Glutamatergic neuron (in vitro differentiated cells): ENCODE results near the gene EPB41L4A. TPM values are rescaled to one million over a fixed set of nuclear protein-coding genes. Genes with fewer than 3 reads are reported as not detected.

Source experiments
- DNase-seq: peaks from one replicate; pipeline ENCODE4 v3.0.0; 2022
- H3K27ac Mint-ChIP-seq: one replicate; pipeline ENCODE4 v1.8.0; 2020; ENCODE audit warnings: mild to moderate bottlenecking, mixed read lengths, inconsistent platforms; ENCODE audit not compliant: unreplicated experiment
- H3K27me3 Mint-ChIP-seq: one replicate; pipeline ENCODE4 v1.8.0; 2020; ENCODE audit warnings: mild to moderate bottlenecking, moderate library complexity, mixed read lengths, inconsistent platforms; ENCODE audit not compliant: unreplicated experiment
- H3K36me3 Mint-ChIP-seq: one replicate; pipeline ENCODE4 v1.8.0; 2020; ENCODE audit warnings: mild to moderate bottlenecking, mixed read lengths, inconsistent platforms; ENCODE audit not compliant: unreplicated experiment
- H3K4me1 Mint-ChIP-seq: one replicate; pipeline ENCODE4 v1.8.0; 2020; ENCODE audit warnings: mild to moderate bottlenecking, low read depth, mixed read lengths, inconsistent platforms; ENCODE audit not compliant: unreplicated experiment
- H3K4me3 Mint-ChIP-seq: one replicate; pipeline ENCODE4 v1.8.0; 2020; ENCODE audit warnings: mild to moderate bottlenecking, mixed read lengths, inconsistent platforms; ENCODE audit not compliant: unreplicated experiment
- H3K9me3 Mint-ChIP-seq: one replicate; pipeline ENCODE4 v1.8.0; 2020; ENCODE audit warnings: mild to moderate bottlenecking, moderate library complexity, mixed read lengths, inconsistent platforms; ENCODE audit not compliant: unreplicated experiment
- total RNA-seq: library from RNA; stranded (reverse); fragmentation: NEBNext Ultra II Directional; extraction: Animal tissue kit (Norgen Biotek cat#: 25700); gene quantifications from one replicate; pipeline ENCODE4 v1.2.1, GENCODE V29; 2021; ENCODE audit not compliant: unreplicated experiment
- TF ChIP-seq, protein P1 (sequence below): fragments of 200-600 bp; sonication (generic); IDR thresholded peaks from one replicate; pipeline ENCODE4 v1.5.0; 2021; ENCODE audit not compliant: partially characterized antibody, unreplicated experiment

The EPB41L4A gene
- total RNA-seq, 1 donor from 2014 or later: 125 TPM

DNA sequence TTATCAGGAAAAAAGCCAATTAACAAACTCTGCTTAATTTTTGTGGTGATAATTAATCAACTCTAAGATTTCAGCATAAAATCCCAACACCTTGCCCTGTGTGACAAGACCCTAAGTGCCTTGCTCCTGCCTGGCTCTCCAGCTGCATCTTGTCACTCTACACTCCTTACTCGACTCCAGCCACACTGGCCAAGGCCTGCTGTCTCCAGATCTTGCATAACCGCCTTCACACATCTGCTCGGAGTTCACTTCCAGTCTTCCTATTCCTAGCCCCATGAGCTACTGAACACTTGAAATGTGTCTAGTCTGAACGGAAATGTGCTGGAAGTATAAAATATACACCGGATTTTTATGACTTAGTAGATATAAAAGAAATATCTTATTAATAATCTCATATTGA, 259.6 kb downstream of the EPB41L4A start:
- no peak for DNase-seq
- Mint-ChIP-seq H3K36me3 (no peaks in the 10 kb centered on the region), H3K9me3 (peaks cover 15% of the 10 kb centered on the region), H3K27me3 (peaks cover 4% of the 10 kb centered on the region), H3K4me3 (no peak overlapping the region), H3K4me1 (peaks cover 11% of the 10 kb centered on the region), H3K27ac (peak overlapping the region; percentile 10)
- TF ChIP-seq, protein P1, sequence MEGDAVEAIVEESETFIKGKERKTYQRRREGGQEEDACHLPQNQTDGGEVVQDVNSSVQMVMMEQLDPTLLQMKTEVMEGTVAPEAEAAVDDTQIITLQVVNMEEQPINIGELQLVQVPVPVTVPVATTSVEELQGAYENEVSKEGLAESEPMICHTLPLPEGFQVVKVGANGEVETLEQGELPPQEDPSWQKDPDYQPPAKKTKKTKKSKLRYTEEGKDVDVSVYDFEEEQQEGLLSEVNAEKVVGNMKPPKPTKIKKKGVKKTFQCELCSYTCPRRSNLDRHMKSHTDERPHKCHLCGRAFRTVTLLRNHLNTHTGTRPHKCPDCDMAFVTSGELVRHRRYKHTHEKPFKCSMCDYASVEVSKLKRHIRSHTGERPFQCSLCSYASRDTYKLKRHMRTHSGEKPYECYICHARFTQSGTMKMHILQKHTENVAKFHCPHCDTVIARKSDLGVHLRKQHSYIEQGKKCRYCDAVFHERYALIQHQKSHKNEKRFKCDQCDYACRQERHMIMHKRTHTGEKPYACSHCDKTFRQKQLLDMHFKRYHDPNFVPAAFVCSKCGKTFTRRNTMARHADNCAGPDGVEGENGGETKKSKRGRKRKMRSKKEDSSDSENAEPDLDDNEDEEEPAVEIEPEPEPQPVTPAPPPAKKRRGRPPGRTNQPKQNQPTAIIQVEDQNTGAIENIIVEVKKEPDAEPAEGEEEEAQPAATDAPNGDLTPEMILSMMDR: no peak

DNA sequence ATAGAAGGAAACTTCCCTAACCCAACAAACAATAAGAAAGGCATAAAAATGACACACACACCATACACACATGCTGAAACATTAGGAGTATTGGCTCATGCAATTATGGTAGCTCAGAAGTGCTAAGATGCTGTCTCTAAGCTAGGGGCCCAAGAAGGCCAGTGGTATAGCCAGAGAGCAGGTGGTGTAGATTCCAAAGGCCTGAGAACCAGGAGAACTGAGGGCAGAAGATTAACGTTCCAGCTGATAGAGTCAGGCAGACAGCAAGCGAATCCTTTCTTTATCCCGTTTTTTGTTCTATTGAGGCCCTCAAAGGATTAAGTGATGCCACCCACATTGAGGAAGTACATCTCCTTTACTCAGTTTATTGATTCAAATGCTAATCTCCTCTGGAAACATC, 262.9 kb downstream of the EPB41L4A start:
- DNase-seq: no peak
- TF ChIP-seq, protein P1: no peak

DNA sequence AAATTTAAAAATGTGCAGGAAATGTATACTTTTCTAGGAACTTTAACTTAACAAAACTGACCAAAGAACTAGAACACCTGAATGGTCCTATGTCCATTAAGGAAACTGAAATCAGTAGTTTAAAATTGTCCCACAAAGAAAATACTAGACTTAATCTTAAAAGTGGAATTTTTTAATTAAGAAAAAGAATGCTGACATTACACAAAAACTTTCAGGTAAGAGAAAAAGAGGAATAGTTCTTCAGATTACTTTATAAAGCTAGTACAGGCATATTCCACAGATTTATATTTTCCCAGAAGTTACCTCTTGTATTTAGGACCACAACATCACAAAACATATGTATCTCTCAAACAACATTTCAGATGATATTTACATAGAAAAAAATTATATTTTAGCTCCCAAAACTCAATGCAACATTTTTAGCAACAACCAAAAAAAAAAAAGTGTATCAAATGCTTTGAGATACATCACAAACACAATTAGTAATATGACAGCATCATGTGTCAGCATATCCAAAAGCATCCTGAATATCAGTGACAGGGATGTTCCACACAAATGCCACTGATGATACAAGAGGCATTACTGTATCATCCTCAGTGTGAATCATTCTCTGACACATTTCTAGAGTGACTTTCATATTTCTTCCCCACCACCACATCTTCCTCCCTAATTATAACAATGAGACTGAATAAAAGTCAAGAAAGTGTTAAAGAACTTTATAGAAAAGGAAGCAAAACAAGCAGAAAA, 264.0 kb downstream of the EPB41L4A start:
- Mint-ChIP-seq H3K4me1 (peaks cover under 1% of the 10 kb centered on the region), H3K27me3 (no peaks in the 10 kb centered on the region), H3K27ac (no peak overlapping the region), H3K4me3 (no peak overlapping the region), H3K9me3 (peaks cover 1% of the 10 kb centered on the region), H3K36me3 (no peaks in the 10 kb centered on the region)
- TF ChIP-seq, protein P1: no peak
- no peak for DNase-seq

More for the DNA sequence above, 262.9 kb downstream of the EPB41L4A start:
- peaks cover 4% of the 10 kb centered on the region for H3K27me3 Mint-ChIP-seq
- H3K27ac Mint-ChIP-seq: no peak overlapping the region
- peaks cover 5% of the 10 kb centered on the region for H3K4me1 Mint-ChIP-seq
- peaks cover 6% of the 10 kb centered on the region for H3K9me3 Mint-ChIP-seq
- no peak overlapping the region for H3K4me3 Mint-ChIP-seq
- H3K36me3 Mint-ChIP-seq: no peaks in the 10 kb centered on the region

DNA sequence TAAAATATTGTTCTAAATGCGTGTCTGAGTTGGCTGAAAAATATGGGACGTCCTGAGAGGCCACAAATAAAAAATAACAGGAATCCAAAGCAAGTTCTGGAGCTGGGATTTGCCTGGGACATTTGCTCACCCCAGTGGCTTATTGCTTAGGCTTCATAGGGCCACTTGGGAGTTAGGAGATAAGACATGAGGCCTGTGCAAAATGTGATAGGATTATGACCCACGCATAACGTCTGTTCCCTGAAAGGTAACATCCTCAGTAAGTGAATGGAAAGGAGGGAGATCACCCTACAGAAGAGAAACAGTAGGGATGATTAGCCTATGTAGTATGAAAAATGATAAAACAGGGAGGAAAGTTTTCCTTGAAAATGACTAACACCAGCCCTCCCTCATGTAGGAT, 269.4 kb downstream of the EPB41L4A start:
- TF ChIP-seq, protein P1: no peak
- H3K9me3 Mint-ChIP-seq: no peaks in the 10 kb centered on the region
- H3K4me1 Mint-ChIP-seq: peaks cover 8% of the 10 kb centered on the region
- H3K4me3 Mint-ChIP-seq: no peak overlapping the region
- H3K27ac Mint-ChIP-seq: no peak overlapping the region
- no peak for DNase-seq
- no peaks in the 10 kb centered on the region for H3K36me3 Mint-ChIP-seq
- no peaks in the 10 kb centered on the region for H3K27me3 Mint-ChIP-seq
